K562 (cell line): ENCODE results near the gene NELL1. TPM values are rescaled to one million over a fixed set of nuclear protein-coding genes. Genes with fewer than 3 reads are reported as not detected.

Experiments used
- ATAC-seq: fragments of 200-7000 bp; cut with Tn5 transposase; 3 replicates; pipeline ENCODE4 v1.9.1; 2020; ENCODE audit warnings: moderate library complexity
- BruUV-seq: library from RNA; stranded (reverse); fragments of 400-500 nt; replicated peaks from 2 replicates; lab custom pipeline; 2021; lab: Mats Ljungman, UMichigan
- CTCF ChIA-PET: fragments of 300-600 bp; formaldehyde crosslinking; extraction: SDS; loops from one replicate; lab custom pipeline; 2021; ENCODE audit warnings: low intra/inter-chr PET ratio; lab: Yijun Ruan, JAX
- POLR2A ChIA-PET: fragments of 300-600, 350-650 bp; sonication (Branson Sonifier 250); formaldehyde crosslinking; extraction: SDS; loops from one replicate; lab custom pipeline; 2021; ENCODE audit warnings: antibody characterized with exemption, inconsistent platforms; lab: Yijun Ruan, JAX
- DNase-seq, 4 experiments: peaks; one replicate each; pipeline versions ENCODE4 v3.0.0 to v3.0.0-alpha.2; 2011 to 2018; ENCODE audit warnings: low spot score in 3 of 4, mixed read lengths in 3 of 4; ENCODE audit errors: extremely low read depth in 1 of 4
- FAIRE-seq: peaks from 2 replicates; lab custom pipeline; 2011; peaks lifted over from hg19 to GRCh38; lab: Jason Lieb, UNC
- H2AFZ ChIP-seq: 2 replicates; pipeline ENCODE4 v1.6.0; 2011; ENCODE audit warnings: low read depth, low read length, control low read depth, inconsistent platforms
- H3K27ac ChIP-seq: fragments of 200-600 bp; 3 replicates; pipeline ENCODE4 v1.8.0; 2011; ENCODE audit warnings: low read depth, mild to moderate bottlenecking, control low read depth, inconsistent platforms, low read length, moderate library complexity, mixed read lengths; ENCODE audit errors: extremely low read depth
- H3K27me3 ChIP-seq, 2 experiments: fragments of 300-600 bp in 1 of 2; 2 replicates in 1 of 2; 3 replicates in 1 of 2; pipeline versions ENCODE4 v1.6.0 to v1.8.0; 2011; ENCODE audit warnings: inconsistent platforms in 2 of 2, low read length in 2 of 2, mild to moderate bottlenecking in 1 of 2, mixed read lengths in 1 of 2, moderate library complexity in 1 of 2; ENCODE audit not compliant: control insufficient read depth in 2 of 2, insufficient read depth in 2 of 2
- H3K36me3 ChIP-seq: fragments of 300-600 bp; 3 replicates; pipeline ENCODE4 v1.8.0; 2011; ENCODE audit warnings: mild to moderate bottlenecking, low read length, inconsistent platforms; ENCODE audit not compliant: control insufficient read depth, insufficient read depth
- H3K4me1 ChIP-seq, 2 experiments: fragments of 200-600 bp in 1 of 2; replicated peaks in 1 of 2; 2 replicates in 1 of 2; 3 replicates in 1 of 2; pipeline versions ENCODE4 v1.5.1 to v1.8.0; 2011; ENCODE audit warnings: inconsistent platforms in 2 of 2, low read length in 2 of 2, mild to moderate bottlenecking in 1 of 2, mixed read lengths in 1 of 2, moderate library complexity in 1 of 2; ENCODE audit not compliant: control insufficient read depth in 2 of 2, insufficient read depth in 2 of 2
- H3K4me2 ChIP-seq: 2 replicates; pipeline ENCODE4 v1.6.1; 2011; ENCODE audit warnings: low read length, control low read depth, inconsistent platforms, mixed read lengths; ENCODE audit not compliant: insufficient read depth
- H3K4me3 ChIP-seq: fragments of 200-600 bp; sonication (generic), shearing (Covaris generic); 2 replicates; pipeline ENCODE4 v1.5.1; 2016; ENCODE audit warnings: control low read depth, inconsistent platforms
- H3K79me2 ChIP-seq: fragments of 200-600 bp; 3 replicates; pipeline ENCODE4 v1.8.0; 2011; ENCODE audit warnings: low read length, inconsistent platforms; ENCODE audit not compliant: control insufficient read depth, insufficient read depth
- H3K9ac ChIP-seq, 2 experiments: 2 replicates each; pipeline versions ENCODE4 v1.6.0 to v1.6.1; 2011; ENCODE audit warnings: low read depth in 2 of 2, low read length in 2 of 2, control low read depth in 1 of 2, inconsistent platforms in 1 of 2, mild to moderate bottlenecking in 1 of 2, mixed read lengths in 1 of 2; ENCODE audit not compliant: insufficient read depth in 1 of 2
- H3K9me1 ChIP-seq: one replicate; pipeline ENCODE4 v1.6.0; 2011; ENCODE audit warnings: inconsistent platforms, mild to moderate bottlenecking, low read length, moderate library complexity; ENCODE audit not compliant: control insufficient read depth, insufficient read depth
- H3K9me3 ChIP-seq: replicated peaks from 2 replicates; pipeline ENCODE4 v1.5.1; 2011; ENCODE audit warnings: low read depth, low read length, inconsistent platforms; ENCODE audit not compliant: control insufficient read depth, insufficient read depth
- H4K20me1 ChIP-seq: replicated peaks from 2 replicates; pipeline ENCODE4 v1.6.1; 2011; ENCODE audit warnings: low read length, inconsistent platforms, mixed read lengths; ENCODE audit not compliant: control insufficient read depth, insufficient read depth
- CXXC5 ChIP-seq: fragments of 250-450 bp; sonication (Bioruptor Pico); IDR thresholded peaks from 2 replicates; pipeline ENCODE4 v1.8.0; 2022; ENCODE audit warnings: inconsistent platforms, mild to moderate bottlenecking, moderate library complexity
- HIVEP1 ChIP-seq: fragments of 250-450 bp; sonication (Bioruptor Pico); IDR thresholded peaks from 2 replicates; pipeline ENCODE4 v1.4.0; 2020; ENCODE audit warnings: mild to moderate bottlenecking
- KAT2B ChIP-seq: IDR thresholded peaks from one replicate; pipeline ENCODE4 v1.6.1; 2012; ENCODE audit warnings: low read depth, mild to moderate bottlenecking, control low read depth, inconsistent platforms, low read length, moderate library complexity
- PRDM10 ChIP-seq: fragments of 450-650 bp; IDR thresholded peaks from 2 replicates; pipeline ENCODE4 v1.6.1; 2018; ENCODE audit not compliant: partially characterized antibody
- TAF15 ChIP-seq: fragments of 200-400 bp; formaldehyde crosslinking; IDR thresholded peaks from 2 replicates; pipeline ENCODE4 v1.6.1; 2017; ENCODE audit warnings: mild to moderate bottlenecking, low read depth, low read length, moderate library complexity
- ZBTB2 ChIP-seq: fragments of 450-650 bp; IDR thresholded peaks from 2 replicates; pipeline ENCODE4 v1.6.1; 2016; ENCODE audit warnings: antibody characterized with exemption
- ZNF609 ChIP-seq: sonication (generic); formaldehyde crosslinking; IDR thresholded peaks from 2 replicates; pipeline ENCODE4 v1.8.1; 2023; ENCODE audit warnings: missing genetic modification reagents, mild to moderate bottlenecking, borderline replicate concordance
- WGBS: fragments of 100-300 bp; shearing (Covaris generic); methylation state at CpG from one replicate; pipeline ENCODE4 v1.1.6; 2016; ENCODE audit warnings: low coverage, mixed read lengths; ENCODE audit not compliant: insufficient coverage; ENCODE audit errors: missing lambda C conversion rate; 5-methylcytosine and 5-hydroxymethylcytosine counted together
- in situ Hi-C: fragments of 300-500 bp; cut with MboI; formaldehyde crosslinking; loops from 4 replicates; pipeline ENCODE4 v1.15.0; 2018; ENCODE audit warnings: inconsistent platforms, mixed read lengths
- intact Hi-C: fragments of 100-400 bp; cut with micrococcal nuclease; formaldehyde crosslinking; loops from 2 replicates; pipeline ENCODE4 v1.14.2; 2022
- polyA plus RNA-seq, 8 experiments: library from polyadenylated mRNA; depleted of rRNA in 4 of 8; stranded (reverse) in 5 of 8; unstranded in 3 of 8; fragments of >200 nt; fragmentation: Nextera tagmentation in 2 of 8; fragmentation: Illumina TruSeq in 1 of 8; extraction: Ambion mirVana in 2 of 8; extraction: Trizol in 1 of 8; gene quantifications; 2 replicates each; pipeline versions ENCODE4 v1.2.1 to v1.2.3, GENCODE V29; 2011 to 2014; ENCODE audit warnings: inconsistent platforms in 1 of 8, missing spikeins in 1 of 8
- total RNA-seq, 7 experiments: library from RNA; depleted of rRNA in 6 of 7; stranded (reverse); fragments of >200 nt in 6 of 7; fragmentation: Illumina TruSeq in 2 of 7; extraction: Trizol in 2 of 7; gene quantifications; 2 replicates each; pipeline versions ENCODE4 v1.2.1 to v1.2.3, GENCODE V29; 2011 to 2021; ENCODE audit warnings: low replicate concordance in 1 of 7
- TF ChIP-seq, protein P1 (sequence below): fragments of 250-450 bp; sonication (Bioruptor Pico); IDR thresholded peaks from 2 replicates; pipeline ENCODE4 v1.9.0; 2021; ENCODE audit warnings: mild to moderate bottlenecking

The NELL1 gene
- total and polyA plus RNA-seq, 9 of the 15 experiments (the other 6 are each of a cell fraction or from before 2014, with no cell fraction given) = not detected

DNA sequence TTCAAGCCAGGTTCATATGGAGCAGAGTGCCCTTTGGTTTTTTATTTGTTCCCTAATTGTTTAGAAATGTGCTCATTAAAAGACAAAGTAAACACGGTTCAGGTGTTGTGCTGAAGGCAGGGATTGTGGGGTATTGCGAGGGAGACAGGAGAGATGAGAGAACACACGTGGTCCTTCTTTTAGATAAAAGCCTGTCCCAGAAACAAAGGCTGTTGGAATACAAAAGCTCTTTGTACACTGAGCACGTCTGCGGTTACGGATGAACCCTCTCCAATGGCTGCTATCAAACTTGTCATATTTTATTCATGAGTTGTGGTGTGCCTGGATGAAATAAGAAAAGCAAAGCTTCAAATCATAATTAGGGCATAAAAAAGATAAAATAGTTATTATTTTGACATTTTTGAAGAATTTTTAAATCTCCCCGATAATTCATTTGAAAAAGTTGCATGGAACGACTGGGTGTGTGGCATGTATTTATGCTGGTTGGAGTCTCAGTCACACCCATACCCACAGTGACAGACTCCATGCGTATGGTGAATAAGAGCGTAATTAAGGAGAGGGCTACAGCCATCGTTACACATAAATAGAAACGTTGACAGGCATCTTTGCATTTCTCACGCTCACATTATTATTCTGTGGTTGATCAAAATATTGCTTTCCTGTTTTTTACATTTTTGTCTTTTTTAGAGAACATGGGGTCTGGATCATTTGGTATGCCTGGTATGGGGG, 92.9 kb downstream of the NELL1 start (continued):
- no peak for TF ChIP-seq ZBTB2
- TF ChIP-seq, protein P1, sequence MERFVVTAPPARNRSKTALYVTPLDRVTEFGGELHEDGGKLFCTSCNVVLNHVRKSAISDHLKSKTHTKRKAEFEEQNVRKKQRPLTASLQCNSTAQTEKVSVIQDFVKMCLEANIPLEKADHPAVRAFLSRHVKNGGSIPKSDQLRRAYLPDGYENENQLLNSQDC (CRISPR knock-in tag) = no peak
- TF ChIP-seq, all 486 proteins: peak for 0

DNA sequence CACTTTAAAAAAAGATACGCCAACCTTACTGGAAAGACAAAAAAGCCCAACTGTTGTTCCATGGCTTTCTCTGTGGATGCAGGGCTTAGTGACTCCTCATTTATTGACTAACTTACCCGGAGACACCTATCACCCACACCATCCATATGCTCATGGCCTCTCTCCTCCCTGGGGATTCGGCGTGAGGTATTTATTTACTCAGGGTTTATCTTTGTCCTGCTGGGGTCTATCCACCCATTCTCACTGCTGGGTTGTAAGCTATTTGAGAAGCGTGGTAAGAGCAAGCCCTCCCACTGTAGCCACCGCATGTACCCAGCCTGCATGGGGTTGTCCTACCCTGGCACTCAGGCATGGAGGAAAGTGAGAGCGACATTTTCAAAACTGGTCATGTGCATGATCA, 93.6 kb downstream of the NELL1 start:
- DNase-seq = no peak
- ATAC-seq = no peak
- Histone ChIP-seq H3K36me3 (no peaks in the 10 kb centered on the region), H3K9me3 (no peaks in the 10 kb centered on the region; the same call in 1 of the 2 replicates), H4K20me1 (no peaks in the 10 kb centered on the region), H3K79me2 (no peaks in the 10 kb centered on the region), H3K4me3 (no peak overlapping the region), H3K27me3 (no peaks in the 10 kb centered on the region), H3K9me1 (no peaks in the 10 kb centered on the region), H2AFZ (no peak overlapping the region), H3K27ac (no peak overlapping the region), H3K4me2 (no peak overlapping the region), H3K9ac (no peak overlapping the region), H3K4me1 (no peaks in the 10 kb centered on the region)
- no TSS peak for BruUV-seq
- in situ Hi-C loops = no loop called here
- WGBS = 0% methylated on average over 7 of the region's 7 CpGs
- CTCF ChIA-PET = no interaction called here
- POLR2A ChIA-PET = no interaction called here
- no peak for FAIRE-seq
- intact Hi-C loops = no loop called here
- TF ChIP-seq CXXC5 (CRISPR knock-in tag) (no peak), TAF15 (no peak), HIVEP1 (CRISPR knock-in tag) (no peak), ZNF609 (CRISPR knock-in tag) (no peak), KAT2B (no peak), PRDM10 (no peak)
